Aorta (tissue), 5 donors: ENCODE measurements around the gene PEX19. TPM values are rescaled to one million over a fixed set of nuclear protein-coding genes. Genes with fewer than 3 reads are reported as not detected.
A peak's percentile ranks its signal among the peaks of the same experiment; 100 is the strongest.

ENCODE experiments used
- ATAC-seq: fragments of 200-7000 bp; cut with Tn5 transposase; one replicate; pipeline ENCODE4 v1.9.1; 2022; ENCODE audit warnings: moderate library complexity; ENCODE audit not compliant: low FRiP score
- DNase-seq, 2 donors: peaks; one replicate each; pipeline ENCODE4 v3.0.0-alpha.2; 2020
- H3K27ac ChIP-seq, 2 donors: one replicate each; pipeline ENCODE4 v1.5.1; 2013; ENCODE audit warnings: low read length in 2 of 2, mild to moderate bottlenecking in 2 of 2, moderate library complexity in 2 of 2, control low read depth in 1 of 2, inconsistent platforms in 1 of 2, low read depth in 1 of 2
- H3K27me3 ChIP-seq, 2 donors: one replicate each; pipeline ENCODE4 v1.6.1; 2013; ENCODE audit warnings: control low read depth in 1 of 2, low read length in 1 of 2, mild to moderate bottlenecking in 1 of 2, moderate library complexity in 1 of 2; ENCODE audit not compliant: insufficient read depth in 2 of 2, control insufficient read depth in 1 of 2
- H3K36me3 ChIP-seq, 2 donors: one replicate each; pipeline ENCODE4 v1.6.1; 2013; ENCODE audit warnings: control low read depth in 1 of 2, low read length in 1 of 2, mild to moderate bottlenecking in 1 of 2; ENCODE audit not compliant: insufficient read depth in 2 of 2, control insufficient read depth in 1 of 2
- H3K4me1 ChIP-seq, 2 donors: one replicate each; pipeline ENCODE4 v1.6.1; 2013; ENCODE audit warnings: low read length in 2 of 2, control low read depth in 1 of 2, mild to moderate bottlenecking in 1 of 2, moderate library complexity in 1 of 2; ENCODE audit not compliant: insufficient read depth in 2 of 2, control insufficient read depth in 1 of 2
- H3K4me3 ChIP-seq, 2 donors: one replicate each; pipeline ENCODE4 v1.5.1; 2013; ENCODE audit warnings: low read length in 2 of 2, control low read depth in 1 of 2, mild to moderate bottlenecking in 1 of 2
- H3K9me3 ChIP-seq: one replicate; pipeline ENCODE4 v1.6.1; 2013; ENCODE audit warnings: mild to moderate bottlenecking, low read length; ENCODE audit not compliant: control insufficient read depth
- WGBS, 2 donors: extraction: QIAGEN DNeasy Blood & Tissue Kit; methylation state at CpG; one replicate each; pipeline ENCODE4 v1.1.7; 2013; 5-methylcytosine and 5-hydroxymethylcytosine counted together
- intact Hi-C, 2 donors: fragments of 100-400 bp; cut with DNase I; formaldehyde crosslinking; loops; one replicate each; pipeline versions ENCODE4 v1.14.2 to v1.15.0; 2022
- long read RNA-seq, 2 donors: library from polyadenylated mRNA; unstranded; transcript quantifications; one replicate each; pipeline ENCODE4 v2.0.0, GENCODE V29; 2020 to 2021
- polyA plus RNA-seq, 2 donors: library from polyadenylated mRNA; stranded (reverse); fragments of 200-250 nt; gene quantifications; one replicate each; pipeline ENCODE4 v1.2.3, GENCODE V29; 2013
- total RNA-seq, 2 donors: library from RNA; stranded (reverse); fragmentation: NEBNext Ultra II Directional; extraction: Animal tissue kit (Norgen Biotek cat#: 25700); gene quantifications; one replicate each; pipeline ENCODE4 v1.2.1, GENCODE V29; 2021
- donor health status: healthy with polysubstance abuse.
- donor health status: Bipolar disorder and iron deficiency.
- donor health status: DM: no; HTN: no; CAD: no.
- donor health status: DM: no; HTN: no; CAD: no.
- donor health status: DM: yes; HTN: yes; CAD: no.

PEX19 gene
- total RNA-seq = 10 to 100 TPM; 44.8 to 55.1 TPM
- polyA plus RNA-seq = 10 to 100 TPM; 32.2 to 32.3 TPM
- long read RNA-seq, donor 1, transcript PEX19-205 (7 exons, 3,504 nt) = minor isoform, 39 of 122 reads
- long read RNA-seq, donor 1, transcript PEX19-201 (8 exons, 3,661 nt) = major isoform, 61 of 122 reads
- long read RNA-seq, donor 1, partial matches to known transcripts = 5 of 122 reads
- long read RNA-seq, donor 1, other reads (novel, unspliced or antisense) = 16 of 122 reads
- long read RNA-seq, donor 2, transcript PEX19-205 (7 exons, 3,504 nt) = minor isoform, 10 of 29 reads
- long read RNA-seq, donor 2, transcript PEX19-201 (8 exons, 3,661 nt) = major isoform, 14 of 29 reads
- long read RNA-seq, donor 2, partial matches to known transcripts = 2 of 29 reads
- long read RNA-seq, donor 2, other reads (novel, unspliced or antisense) = 2 of 29 reads

GRCh38 chr1:160284782-160285344 is at the start of gene PEX19:
TSS of gene PEX19 (minus strand) at chr1:160285133. CDS start at chr1:160285124, 9 bp downstream.
- Histone ChIP-seq H3K4me1 (peaks cover 0 to 7% of the 10 kb centered on the region in 2 donors), H3K36me3 (peaks cover 1 to 3% of the 10 kb centered on the region in 2 donors), H3K4me3 (peak within 1 kb of the TSS; percentile 73 to 83), H3K9me3 (no peaks in the 10 kb centered on the region), H3K27ac (peak within 1 kb of the TSS in 1 of 2 donors; percentile 58), H3K27me3 (no peaks in the 10 kb centered on the region)
- DNase-seq = peak; percentile 96 to 97
- intact Hi-C loops = loop anchor here (2.0 to 5.0 kb wide), 3 partner anchors 22 to 186 kb away; partner anchors contain the start of genes CASQ1 (in 1 of the 2), DCAF8 (in 1 of the 2) and IGSF8 (in 1 of the 2)
- 0% methylated on average over 27 of the region's 27 CpGs for WGBS, 2 donors
- ATAC-seq = peak; percentile 99

- H3K36me3 ChIP-seq = peaks cover 10 to 11% of the 10 kb centered on the region in 2 donors
- no peak for ATAC-seq
- intact Hi-C loops = no loop called here
- no peak overlapping the region for H3K27ac ChIP-seq
- H3K9me3 ChIP-seq = no peaks in the 10 kb centered on the region
- peaks cover 0 to 1% of the 10 kb centered on the region in 2 donors for H3K4me1 ChIP-seq
- no peak for DNase-seq
- no peak overlapping the region for H3K4me3 ChIP-seq
- H3K27me3 ChIP-seq = no peaks in the 10 kb centered on the region
Observed at GRCh38 chr1:160332516-160332915, 47.6 kb upstream of the PEX19 start.

GRCh38 chr1:160330119-160330518 is 45.2 kb upstream of the PEX19 start:
- Histone ChIP-seq H3K9me3 (no peaks in the 10 kb centered on the region), H3K27ac (no peak overlapping the region), H3K27me3 (no peaks in the 10 kb centered on the region), H3K4me3 (no peak overlapping the region), H3K36me3 (peaks cover 14 to 16% of the 10 kb centered on the region in 2 donors), H3K4me1 (peaks cover 0 to 1% of the 10 kb centered on the region in 2 donors)
- DNase-seq (no peak), ATAC-seq (no peak)
- intact Hi-C loops = no loop called here

- intact Hi-C loops = no loop called here
- no peak overlapping the region for H3K4me3 ChIP-seq
- no peak overlapping the region for H3K27ac ChIP-seq
- WGBS, 2 donors = 66 to 74% methylated on average over 8 of the region's 8 CpGs
- no peaks in the 10 kb centered on the region for H3K27me3 ChIP-seq
- peaks cover 9 to 16% of the 10 kb centered on the region in 2 donors for H3K36me3 ChIP-seq
- no peak for ATAC-seq
- DNase-seq = no peak
- no peaks in the 10 kb centered on the region for H3K9me3 ChIP-seq
- H3K4me1 ChIP-seq = peaks cover 0 to 1% of the 10 kb centered on the region in 2 donors
Observed at GRCh38 chr1:160328184-160328583, 43.3 kb upstream of the PEX19 start.

- H3K27ac ChIP-seq = no peak overlapping the region
- ATAC-seq (no peak), DNase-seq (no peak)
- H3K9me3 ChIP-seq = no peaks in the 10 kb centered on the region
- WGBS, 2 donors = 94 to 95% methylated on average over 5 of the region's 5 CpGs
- peaks cover 9 to 14% of the 10 kb centered on the region in 2 donors for H3K36me3 ChIP-seq
- H3K4me3 ChIP-seq = no peak overlapping the region
- intact Hi-C loops = no loop called here
- no peaks in the 10 kb centered on the region for H3K27me3 ChIP-seq
- peaks cover 0 to 1% of the 10 kb centered on the region in 2 donors for H3K4me1 ChIP-seq
Observed at GRCh38 chr1:160326418-160326817, 41.5 kb upstream of the PEX19 start.

- H3K4me1 ChIP-seq = peaks cover 0 to 1% of the 10 kb centered on the region in 2 donors
- no peak overlapping the region for H3K27ac ChIP-seq
- intact Hi-C loops = no loop called here
- peaks cover 9 to 14% of the 10 kb centered on the region in 2 donors for H3K36me3 ChIP-seq
- ATAC-seq = no peak
- H3K9me3 ChIP-seq = no peaks in the 10 kb centered on the region
- DNase-seq = no peak
- WGBS, 2 donors = 93 to 95% methylated on average over 4 of the region's 4 CpGs
- no peaks in the 10 kb centered on the region for H3K27me3 ChIP-seq
- H3K4me3 ChIP-seq = no peak overlapping the region
Observed at GRCh38 chr1:160325252-160325651, 40.3 kb upstream of the PEX19 start.

- Histone ChIP-seq H3K36me3 (peaks cover 5 to 8% of the 10 kb centered on the region in 2 donors), H3K27ac (no peak overlapping the region), H3K4me1 (no peaks in the 10 kb centered on the region), H3K4me3 (no peak overlapping the region), H3K9me3 (no peaks in the 10 kb centered on the region), H3K27me3 (no peaks in the 10 kb centered on the region)
- 97 to 98% methylated on average over 6 of the region's 6 CpGs for WGBS, 2 donors
- intact Hi-C loops = no loop called here
- DNase-seq (no peak), ATAC-seq (no peak)
Observed at GRCh38 chr1:160322831-160323230, 37.9 kb upstream of the PEX19 start.

- intact Hi-C loops = no loop called here
- Histone ChIP-seq H3K27ac (no peak overlapping the region), H3K4me3 (no peak overlapping the region), H3K27me3 (no peaks in the 10 kb centered on the region), H3K4me1 (no peaks in the 10 kb centered on the region), H3K9me3 (no peaks in the 10 kb centered on the region), H3K36me3 (peaks cover 7 to 9% of the 10 kb centered on the region in 2 donors)
- ATAC-seq (no peak), DNase-seq (no peak)
- 69 to 77% methylated on average over 2 of the region's 2 CpGs for WGBS, 2 donors
Observed at GRCh38 chr1:160315359-160315758, 30.4 kb upstream of the PEX19 start.

- no peaks in the 10 kb centered on the region for H3K9me3 ChIP-seq
- no peaks in the 10 kb centered on the region for H3K4me1 ChIP-seq
- intact Hi-C loops = no loop called here
- peaks cover 13 to 23% of the 10 kb centered on the region in 2 donors for H3K36me3 ChIP-seq
- H3K27me3 ChIP-seq = no peaks in the 10 kb centered on the region
- no peak overlapping the region for H3K27ac ChIP-seq
- ATAC-seq = no peak
- WGBS, 2 donors = 5 to 10% methylated on average over 1 of the region's 1 CpG
- H3K4me3 ChIP-seq = no peak overlapping the region
- DNase-seq = no peak
Observed at GRCh38 chr1:160309571-160309970, 24.6 kb upstream of the PEX19 start.
